A673 (cell line): Measurements from ENCODE around the gene TMEM116. TPM values are rescaled to one million over a fixed set of nuclear protein-coding genes. Genes with fewer than 3 reads are reported as not detected.

Experiments
- BruUV-seq: library from RNA; stranded (reverse); fragments of 400-500 nt; replicated peaks from 2 replicates; lab custom pipeline; 2021; lab: Mats Ljungman, UMichigan
- CTCF ChIA-PET: fragments of 300-600 bp; sonication (Branson Sonifier 250); formaldehyde crosslinking; loops from one replicate; lab custom pipeline; 2022; ENCODE audit warnings: antibody characterized with exemption; lab: Charles Lee
- POLR2A ChIA-PET: fragments of 300-600 bp; sonication (Branson Sonifier 250); formaldehyde crosslinking; loops from one replicate; lab custom pipeline; 2022; ENCODE audit warnings: antibody characterized with exemption; ENCODE audit not compliant: low non-redundant PET; lab: Charles Lee
- DNase-seq: peaks from one replicate; pipeline ENCODE4 v3.0.0-alpha.2; 2015; ENCODE audit warnings: low spot score
- H3K27ac ChIP-seq: fragments of 200-600 bp; sonication (generic); 2 replicates; pipeline ENCODE4 v1.5.1; 2016; ENCODE audit warnings: mixed run types, low read depth, mild to moderate bottlenecking, mixed read lengths, antibody characterized with exemption, low read length; ENCODE audit not compliant: poor library complexity, severe bottlenecking
- H3K27me3 ChIP-seq: fragments of 200-600 bp; sonication (generic); replicated peaks from 2 replicates; pipeline ENCODE4 v1.6.1; 2017; ENCODE audit warnings: mixed run types, low read depth, mild to moderate bottlenecking, mixed read lengths, antibody characterized with exemption, low read length; ENCODE audit not compliant: insufficient read depth, poor library complexity
- H3K36me3 ChIP-seq: fragments of 200-600 bp; sonication (generic); 2 replicates; pipeline ENCODE4 v1.6.1; 2016; ENCODE audit warnings: mixed run types, mild to moderate bottlenecking, mixed read lengths, antibody characterized with exemption, low read length; ENCODE audit not compliant: insufficient read depth, poor library complexity, severe bottlenecking
- H3K4me1 ChIP-seq: fragments of 200-600 bp; sonication (generic); 2 replicates; pipeline ENCODE4 v1.6.1; 2017; ENCODE audit warnings: mixed run types, mild to moderate bottlenecking, mixed read lengths, antibody characterized with exemption, low read length; ENCODE audit not compliant: insufficient read depth, poor library complexity, severe bottlenecking
- H3K4me3 ChIP-seq: fragments of 200-600 bp; sonication (generic); 2 replicates; pipeline ENCODE4 v1.5.1; 2016; ENCODE audit warnings: low read depth, mixed run types, mild to moderate bottlenecking, mixed read lengths, low read length; ENCODE audit not compliant: poor library complexity, severe bottlenecking
- H3K9me3 ChIP-seq: fragments of 200-600 bp; sonication (generic); 2 replicates; pipeline ENCODE4 v1.6.1; 2016; ENCODE audit warnings: mixed run types, low read depth, mild to moderate bottlenecking, mixed read lengths, antibody characterized with exemption, low read length; ENCODE audit not compliant: poor library complexity, severe bottlenecking
- CTCF ChIP-seq: fragments of 300-800, 200-600 bp; sonication (generic); conservative IDR thresholded peaks from 2 replicates; pipeline ENCODE4 v1.5.1; 2017; ENCODE audit warnings: low read depth, mild to moderate bottlenecking, antibody characterized with exemption, low read length, moderate library complexity, mixed read lengths
- EZH2 ChIP-seq: fragments of 200-600 bp; sonication (generic); IDR thresholded peaks from 2 replicates; pipeline ENCODE4 v1.6.1; 2017; ENCODE audit warnings: borderline replicate concordance, low read depth, mild to moderate bottlenecking, mixed read lengths, antibody characterized with exemption, low read length; ENCODE audit not compliant: poor library complexity, severe bottlenecking
- intact Hi-C: fragments of 100-400 bp; cut with micrococcal nuclease; formaldehyde crosslinking; loops from one replicate; pipeline ENCODE4 v1.10.0; 2022; ENCODE audit not compliant: unreplicated experiment
- total RNA-seq: library from RNA; stranded (reverse); gene quantifications from 2 replicates; pipeline ENCODE4 v1.2.3, GENCODE V29; 2021

The TMEM116 gene
- total RNA-seq, 1 experiment from 2014 or later = 12.0 TPM

GRCh38 chr12:112005419-112006395 is 7.3 kb downstream of the TMEM116 start:
- Histone ChIP-seq H3K4me1 (peaks cover 13% of the 10 kb centered on the region), H3K9me3 (no peaks in the 10 kb centered on the region), H3K27ac (no peak overlapping the region), H3K27me3 (no peaks in the 10 kb centered on the region), H3K4me3 (no peak overlapping the region), H3K36me3 (no peaks in the 10 kb centered on the region)
- CTCF ChIA-PET = no interaction called here
- no peak for DNase-seq
- POLR2A ChIA-PET = no interaction called here
- BruUV-seq = no TSS peak
- TF ChIP-seq CTCF (no peak), EZH2 (no peak)
- intact Hi-C loops = no loop called here

GRCh38 chr12:112004041-112004440 is 8.9 kb downstream of the TMEM116 start:
- Histone ChIP-seq H3K27ac (no peak overlapping the region), H3K4me3 (no peak overlapping the region), H3K4me1 (peaks cover 13% of the 10 kb centered on the region), H3K9me3 (no peaks in the 10 kb centered on the region), H3K36me3 (no peaks in the 10 kb centered on the region), H3K27me3 (no peaks in the 10 kb centered on the region)
- intact Hi-C loops = no loop called here
- ChIA-PET CTCF (no interaction called here), POLR2A (interaction anchor here (0.6 kb wide), 1 partner anchor 72 kb away, joined by 9 read pairs; no protein-coding TSS in a partner anchor)
- no TSS peak for BruUV-seq
- TF ChIP-seq CTCF = no peak
- no peak for TF ChIP-seq EZH2
- no peak for DNase-seq

DNA sequence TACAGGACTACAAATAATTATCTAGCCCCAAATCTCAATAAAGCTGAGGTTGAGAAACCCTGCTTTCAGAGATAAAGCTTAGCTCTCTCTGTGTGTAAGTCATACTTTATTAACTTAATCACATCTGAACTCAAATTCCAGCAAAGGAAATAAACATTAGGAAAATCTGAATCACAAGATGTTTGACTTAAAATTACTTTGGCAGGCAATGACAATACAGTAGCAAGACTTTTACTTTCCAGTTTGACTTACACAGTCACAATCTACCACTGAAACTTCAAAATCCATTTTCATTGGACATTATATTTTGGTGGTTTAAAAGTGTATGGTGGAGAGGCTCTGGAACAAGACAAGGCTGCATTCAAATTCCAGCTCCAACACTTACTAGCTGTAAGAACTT is 11.4 kb downstream of the TMEM116 start:
- TF ChIP-seq CTCF = no peak
- TF ChIP-seq EZH2 = no peak
- H3K4me3 ChIP-seq = no peak overlapping the region
- no peak for DNase-seq
- H3K27me3 ChIP-seq = no peaks in the 10 kb centered on the region
- intact Hi-C loops = no loop called here
- no peak overlapping the region for H3K27ac ChIP-seq
- POLR2A ChIA-PET = no interaction called here
- BruUV-seq = no TSS peak
- H3K4me1 ChIP-seq = peaks cover 9% of the 10 kb centered on the region
- CTCF ChIA-PET = no interaction called here
- H3K36me3 ChIP-seq = no peaks in the 10 kb centered on the region
- H3K9me3 ChIP-seq = no peaks in the 10 kb centered on the region
